Measurements from ENCODE around the gene ANO6. TPM values are rescaled to one million over a fixed set of nuclear protein-coding genes. Genes with fewer than 3 reads are reported as not detected.

ANO6 gene
- total RNA-seq, 1 experiment from 2014 or later: 46.8 TPM

GRCh38 chr12:45343269-45344051, 127.6 kb downstream of the ANO6 start (continued):
- no peak for TF ChIP-seq CTCF (IDR thresholded peaks at IDR 0.05)
- no peak for TF ChIP-seq SMAD4 (CRISPR knock-in tag; IDR thresholded peaks at IDR 0.05)
- TF ChIP-seq PRRX2 (CRISPR knock-in tag; IDR thresholded peaks at IDR 0.05): no peak
- no peak for TF ChIP-seq PREB (CRISPR knock-in tag; IDR thresholded peaks at IDR 0.05; ENCODE audit: borderline replicate concordance)

- CTCF ChIA-PET: no interaction called here
- Mint-ChIP-seq H3K27me3 (ENCODE audit: low read depth) (no peaks in the 10 kb centered on the region), H3K9me3 (peaks cover 13% of the 10 kb centered on the region), H3K4me3 (no peak overlapping the region), H3K36me3 (peaks cover 46% of the 10 kb centered on the region), H3K4me1 (no peaks in the 10 kb centered on the region), H3K27ac (no peak overlapping the region)
- TF ChIP-seq CBFB (CRISPR knock-in tag; IDR thresholded peaks at IDR 0.05; ENCODE audit: low read depth) (no peak), ERG (CRISPR knock-in tag; IDR thresholded peaks at IDR 0.05) (no peak), ZNF281 (CRISPR knock-in tag; IDR thresholded peaks at IDR 0.05) (no peak), ZNF263 (CRISPR knock-in tag; IDR thresholded peaks at IDR 0.05; ENCODE audit: low read depth) (no peak), ATF3 (CRISPR knock-in tag; conservative IDR thresholded peaks at IDR 0.05) (no peak)
- POLR2A ChIA-PET: no interaction called here
- DNase-seq (ENCODE audit: low spot score) (no peak), ATAC-seq (no peak)
These were observed 132.4 kb downstream of the ANO6 start for GRCh38 chr12:45348311-45348710.

GRCh38 chr12:45348986-45349385, 133.1 kb downstream of the ANO6 start:
- DNase-seq (ENCODE audit: low spot score) (no peak), ATAC-seq (no peak)
- POLR2A ChIA-PET: no interaction called here
- Mint-ChIP-seq H3K27me3 (ENCODE audit: low read depth) (no peaks in the 10 kb centered on the region), H3K36me3 (peaks cover 50% of the 10 kb centered on the region), H3K9me3 (peaks cover 13% of the 10 kb centered on the region), H3K27ac (no peak overlapping the region), H3K4me1 (peaks cover 6% of the 10 kb centered on the region), H3K4me3 (no peak overlapping the region)
- CTCF ChIA-PET: no interaction called here
- no peak for TF ChIP-seq GTF2I (CRISPR knock-in tag; conservative IDR thresholded peaks at IDR 0.05)
- TF ChIP-seq FOXP4 (CRISPR knock-in tag; IDR thresholded peaks at IDR 0.05): no peak
- no peak for TF ChIP-seq OVOL2 (CRISPR knock-in tag; IDR thresholded peaks at IDR 0.05; ENCODE audit: borderline replicate concordance)
- no peak for TF ChIP-seq AR (CRISPR knock-in tag; IDR thresholded peaks at IDR 0.05)
- TF ChIP-seq MXD4 (CRISPR knock-in tag; IDR thresholded peaks at IDR 0.05; ENCODE audit: borderline replicate concordance): no peak
- TF ChIP-seq CDX4 (CRISPR knock-in tag; IDR thresholded peaks at IDR 0.05; ENCODE audit: borderline replicate concordance): no peak
- no peak for TF ChIP-seq ZNF138 (CRISPR knock-in tag; conservative IDR thresholded peaks at IDR 0.05)
- TF ChIP-seq CTCF (IDR thresholded peaks at IDR 0.05): no peak

All from WTC11 (cell line).